OCI-LY1 (cell line): ENCODE data around the gene AMH.

Experiments used
- H2AFZ ChIP-seq: fragments of 200-600 bp; sonication (generic), shearing (Covaris generic); 2 replicates; pipeline ENCODE4 v1.6.0; 2014; ENCODE audit warnings: antibody characterized with exemption, mild to moderate bottlenecking, low read length
- H3F3A ChIP-seq: fragments of 200-600 bp; sonication (generic), shearing (Covaris generic); 2 replicates; pipeline ENCODE4 v1.6.0; 2014; ENCODE audit warnings: mild to moderate bottlenecking, antibody characterized with exemption, low read length, moderate library complexity; ENCODE audit not compliant: insufficient read depth
- H3K27ac ChIP-seq: fragments of 200-600 bp; sonication (generic); 2 replicates; pipeline ENCODE4 v1.5.1; 2014; ENCODE audit warnings: low read length, mixed run types, mild to moderate bottlenecking, low read depth; ENCODE audit not compliant: poor library complexity, severe bottlenecking
- H3K27me3 ChIP-seq: fragments of 200-600 bp; sonication (generic); 2 replicates; pipeline ENCODE4 v1.6.0; 2014; ENCODE audit warnings: antibody characterized with exemption, mild to moderate bottlenecking, low read length, moderate library complexity; ENCODE audit not compliant: insufficient read depth
- H3K36me3 ChIP-seq: fragments of 200-600 bp; sonication (generic); 2 replicates; pipeline ENCODE4 v1.6.1; 2014; ENCODE audit warnings: mild to moderate bottlenecking, antibody characterized with exemption, low read length, moderate library complexity, mixed read lengths; ENCODE audit not compliant: insufficient read depth
- H3K4me1 ChIP-seq: fragments of 200-600 bp; sonication (generic); 2 replicates; pipeline ENCODE4 v1.5.1; 2014; ENCODE audit warnings: mild to moderate bottlenecking, low read length, moderate library complexity; ENCODE audit not compliant: insufficient read depth, severe bottlenecking
- H3K4me2 ChIP-seq: fragments of 200-600 bp; sonication (generic), shearing (Covaris generic); 2 replicates; pipeline ENCODE4 v1.6.1; 2014; ENCODE audit warnings: low read length
- H3K4me3 ChIP-seq: fragments of 200-600 bp; sonication (generic); 2 replicates; pipeline ENCODE4 v1.5.1; 2014; ENCODE audit warnings: low read length, low read depth, mild to moderate bottlenecking, mixed read lengths; ENCODE audit not compliant: poor library complexity, severe bottlenecking
- H3K79me2 ChIP-seq: fragments of 200-600 bp; shearing (Covaris generic); 2 replicates; pipeline ENCODE4 v1.6.1; 2016; ENCODE audit warnings: mixed run types, low read length, mixed read lengths; ENCODE audit not compliant: insufficient read depth
- H3K9ac ChIP-seq: fragments of 200-600 bp; sonication (generic), shearing (Covaris generic); 2 replicates; pipeline ENCODE4 v1.6.1; 2014; ENCODE audit warnings: mild to moderate bottlenecking, low read length, mixed read lengths
- H3K9me2 ChIP-seq: fragments of 200-600 bp; sonication (generic), shearing (Covaris generic); 2 replicates; pipeline ENCODE4 v1.6.1; 2014; ENCODE audit warnings: low read depth, mild to moderate bottlenecking, low read length, mixed read lengths
- H3K9me3 ChIP-seq: fragments of 200-600 bp; shearing (Covaris generic); 2 replicates; pipeline ENCODE4 v1.6.1; 2014; ENCODE audit warnings: low read length, mixed read lengths
- H4K20me1 ChIP-seq: fragments of 200-600 bp; sonication (generic), shearing (Covaris generic); 2 replicates; pipeline ENCODE4 v1.6.0; 2016; ENCODE audit warnings: mild to moderate bottlenecking, low read length; ENCODE audit not compliant: insufficient read depth
- CTCF ChIP-seq: fragments of 200-600 bp; sonication (generic), shearing (Covaris generic); IDR thresholded peaks from 2 replicates; pipeline ENCODE4 v1.5.1; 2017; ENCODE audit warnings: mild to moderate bottlenecking, antibody characterized with exemption, low read length, moderate library complexity, mixed read lengths
- EZH2 ChIP-seq: fragments of 200-600 bp; sonication (generic), shearing (Covaris generic); IDR thresholded peaks from 2 replicates; pipeline ENCODE4 v1.8.0; 2017; ENCODE audit warnings: borderline replicate concordance, mixed run types, mild to moderate bottlenecking, antibody characterized with exemption, low read length, moderate library complexity, mixed read lengths

Gene AMH

GRCh38 chr19:2288818-2289713 is 39.9 kb downstream of the AMH start:
- H3K27me3 ChIP-seq, result peaks cover 12% of the 10 kb centered on the region

GRCh38 chr19:2289714-2290435 is 40.8 kb downstream of the AMH start:
- no peaks in the 10 kb centered on the region for H3K9me2 ChIP-seq
- no peak overlapping the region for H2AFZ ChIP-seq
- peaks cover 13% of the 10 kb centered on the region for H3K27me3 ChIP-seq
- no peaks in the 10 kb centered on the region for H3K9me3 ChIP-seq
- peak overlapping the region; percentile 55 for H3K4me3 ChIP-seq
- H3K4me2 ChIP-seq, result peak overlapping the region; percentile 63
- H3K4me1 ChIP-seq, result peaks cover 25% of the 10 kb centered on the region
- peak overlapping the region; percentile 48 for H3K27ac ChIP-seq
- no peaks in the 10 kb centered on the region for H4K20me1 ChIP-seq
- H3K9ac ChIP-seq, result peak overlapping the region; percentile 21; the same call in 1 of the 2 replicates
- H3K79me2 ChIP-seq, result no peaks in the 10 kb centered on the region
- TF ChIP-seq EZH2, result no peak
- TF ChIP-seq CTCF, result no peak
- H3K36me3 ChIP-seq, result no peaks in the 10 kb centered on the region
- no peaks in the 10 kb centered on the region for H3F3A ChIP-seq

More at GRCh38 chr19:2288818-2289713, 39.9 kb downstream of the AMH start:
- Histone ChIP-seq H3K9me3 (no peaks in the 10 kb centered on the region), H3K36me3 (no peaks in the 10 kb centered on the region), H3K27ac (peak overlapping the region; percentile 48), H3F3A (no peaks in the 10 kb centered on the region), H4K20me1 (no peaks in the 10 kb centered on the region), H3K79me2 (no peaks in the 10 kb centered on the region), H3K4me1 (peaks cover 23% of the 10 kb centered on the region), H3K9ac (no peak overlapping the region; the same call in 1 of the 2 replicates), H2AFZ (no peak overlapping the region), H3K9me2 (no peaks in the 10 kb centered on the region), H3K4me2 (peak overlapping the region; percentile 63), H3K4me3 (peak overlapping the region; percentile 55)
- TF ChIP-seq CTCF (no peak), EZH2 (no peak)

GRCh38 chr19:2290441-2291184 is 41.5 kb downstream of the AMH start:
- no peaks in the 10 kb centered on the region for H3K36me3 ChIP-seq
- no peak overlapping the region for H3K27ac ChIP-seq
- H4K20me1 ChIP-seq, result no peaks in the 10 kb centered on the region
- no peaks in the 10 kb centered on the region for H3K79me2 ChIP-seq
- peak overlapping the region; percentile 63 for H3K4me2 ChIP-seq
- peaks cover 25% of the 10 kb centered on the region for H3K4me1 ChIP-seq
- no peak for TF ChIP-seq EZH2
- no peak for TF ChIP-seq CTCF
- peak overlapping the region; percentile 21; the same call in 1 of the 2 replicates for H3K9ac ChIP-seq
- no peaks in the 10 kb centered on the region for H3K9me3 ChIP-seq
- H3K27me3 ChIP-seq, result peaks cover 13% of the 10 kb centered on the region
- H3K4me3 ChIP-seq, result peak overlapping the region; percentile 55
- H2AFZ ChIP-seq, result no peak overlapping the region
- no peaks in the 10 kb centered on the region for H3F3A ChIP-seq
- no peaks in the 10 kb centered on the region for H3K9me2 ChIP-seq
